ENCODE results near the gene TRIM5. TPM values are rescaled to one million over a fixed set of nuclear protein-coding genes. Genes with fewer than 3 reads are reported as not detected.
"Not testable (repeated sequence)": the region's sequence is repeated elsewhere in the genome, so short reads cannot be mapped to it uniquely, and the experiment has no call there.

TRIM5 gene
- total RNA-seq, 1 donor from 2014 or later = 28.5 TPM

- H3K4me3 ChIP-seq (ENCODE audit: low read depth, low read length) = no peak overlapping the region
- no peak for TF ChIP-seq CTCF (conservative IDR thresholded peaks at IDR 0.05; ENCODE audit: low read depth, low read length)
- DNase-seq (ENCODE audit: low read depth) = no peak
Measured at GRCh38 chr11:5671831-5672230, 13.0 kb downstream of the TRIM5 start.

- no peak for TF ChIP-seq CTCF (conservative IDR thresholded peaks at IDR 0.05; ENCODE audit: low read depth, low read length)
- no peak for DNase-seq (ENCODE audit: low read depth)
- H3K4me3 ChIP-seq (ENCODE audit: low read depth, low read length) = no peak overlapping the region
Measured at GRCh38 chr11:5666402-5666793, 18.5 kb downstream of the TRIM5 start.

GRCh38 chr11:5665746-5666401 lies 19.0 kb downstream of the TRIM5 start:
- no peak for DNase-seq (ENCODE audit: low read depth)
- H3K4me3 ChIP-seq (ENCODE audit: low read depth, low read length) = no peak overlapping the region
- no peak for TF ChIP-seq CTCF (conservative IDR thresholded peaks at IDR 0.05; ENCODE audit: low read depth, low read length)

- DNase-seq (ENCODE audit: low read depth) = no peak
- no peak overlapping the region for H3K4me3 ChIP-seq (ENCODE audit: low read depth, low read length)
- TF ChIP-seq CTCF (conservative IDR thresholded peaks at IDR 0.05; ENCODE audit: low read depth, low read length) = no peak
Measured at GRCh38 chr11:5665051-5665570, 19.8 kb downstream of the TRIM5 start.

GRCh38 chr11:5663511-5663910 lies 21.4 kb downstream of the TRIM5 start:
- no peak overlapping the region for H3K4me3 ChIP-seq (ENCODE audit: low read depth, low read length)
- no peak for DNase-seq (ENCODE audit: low read depth)
- TF ChIP-seq CTCF (conservative IDR thresholded peaks at IDR 0.05; ENCODE audit: low read depth, low read length) = no peak

- no peak overlapping the region for H3K4me3 ChIP-seq (ENCODE audit: low read depth, low read length)
- TF ChIP-seq CTCF (conservative IDR thresholded peaks at IDR 0.05; ENCODE audit: low read depth, low read length) = no peak
- no peak for DNase-seq (ENCODE audit: low read depth)
Measured at GRCh38 chr11:5658318-5658717, 26.6 kb downstream of the TRIM5 start.

GRCh38 chr11:5656956-5657355 lies 27.9 kb downstream of the TRIM5 start:
- not testable (repeated sequence) for H3K4me3 ChIP-seq (ENCODE audit: low read depth, low read length); DNase-seq (ENCODE audit: low read depth)
